Effector memory CD4-positive, alpha-beta T cell (primary cell): ENCODE results near the gene KMT2E.
A peak's percentile ranks its signal among the peaks of the same experiment; 100 is the strongest.
"Not testable (repeated sequence)": the region's sequence is repeated elsewhere in the genome, so short reads cannot be mapped to it uniquely, and the experiment has no call there.

Experiments used
- DNase-seq, 3 donors: peaks; one replicate each; pipeline ENCODE4 v3.0.0-alpha.2; 2020
- H3K27ac ChIP-seq: 2 replicates; pipeline ENCODE4 v1.7.0; 2013; ENCODE audit warnings: mild to moderate bottlenecking, low read length, moderate library complexity; ENCODE audit not compliant: insufficient read depth, poor library complexity, severe bottlenecking
- H3K27me3 ChIP-seq: replicated peaks from 2 replicates; pipeline ENCODE4 v1.7.0; 2013; ENCODE audit warnings: mild to moderate bottlenecking, low read length; ENCODE audit not compliant: insufficient read depth, control insufficient read depth, poor library complexity, severe bottlenecking
- H3K36me3 ChIP-seq: 2 replicates; pipeline ENCODE4 v1.7.0; 2013; ENCODE audit warnings: mild to moderate bottlenecking, low read length, moderate library complexity; ENCODE audit not compliant: control insufficient read depth, insufficient read depth
- H3K4me1 ChIP-seq: 2 replicates; pipeline ENCODE4 v1.7.0; 2013; ENCODE audit warnings: low read length, mild to moderate bottlenecking; ENCODE audit not compliant: control insufficient read depth, insufficient read depth, poor library complexity, severe bottlenecking
- H3K4me3 ChIP-seq: 2 replicates; pipeline ENCODE4 v1.7.0; 2013; ENCODE audit warnings: low read length, low read depth, mild to moderate bottlenecking; ENCODE audit not compliant: insufficient read depth, poor library complexity, severe bottlenecking
- H3K9me3 ChIP-seq: 2 replicates; pipeline ENCODE4 v1.7.0; 2013; ENCODE audit warnings: mild to moderate bottlenecking, low read length, moderate library complexity; ENCODE audit not compliant: control insufficient read depth

The KMT2E gene

DNA sequence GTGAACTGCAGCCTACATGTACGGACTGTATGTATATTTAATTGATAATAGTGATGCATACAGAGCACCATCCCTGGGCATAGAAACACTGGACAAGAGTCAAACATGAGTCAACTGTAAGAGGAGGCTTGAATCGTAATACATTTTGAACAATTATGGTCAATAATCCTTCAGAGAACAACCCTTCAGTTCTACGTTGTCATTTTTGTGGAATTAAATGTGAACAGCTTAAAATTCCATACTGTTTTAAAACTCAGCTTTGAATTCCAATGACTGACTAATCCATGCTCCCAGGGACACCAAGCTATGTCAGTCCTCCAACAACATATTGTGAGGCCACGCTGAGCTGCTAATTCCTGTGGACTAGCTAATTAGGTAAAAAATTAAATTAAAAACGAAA is 41.5 kb upstream of the KMT2E start:
- H3K4me3 ChIP-seq: no peak overlapping the region
- H3K36me3 ChIP-seq: no peaks in the 10 kb centered on the region
- no peaks in the 10 kb centered on the region for H3K4me1 ChIP-seq
- H3K9me3 ChIP-seq: no peaks in the 10 kb centered on the region
- no peak for DNase-seq
- no peak overlapping the region for H3K27ac ChIP-seq
- H3K27me3 ChIP-seq: no peaks in the 10 kb centered on the region

DNA sequence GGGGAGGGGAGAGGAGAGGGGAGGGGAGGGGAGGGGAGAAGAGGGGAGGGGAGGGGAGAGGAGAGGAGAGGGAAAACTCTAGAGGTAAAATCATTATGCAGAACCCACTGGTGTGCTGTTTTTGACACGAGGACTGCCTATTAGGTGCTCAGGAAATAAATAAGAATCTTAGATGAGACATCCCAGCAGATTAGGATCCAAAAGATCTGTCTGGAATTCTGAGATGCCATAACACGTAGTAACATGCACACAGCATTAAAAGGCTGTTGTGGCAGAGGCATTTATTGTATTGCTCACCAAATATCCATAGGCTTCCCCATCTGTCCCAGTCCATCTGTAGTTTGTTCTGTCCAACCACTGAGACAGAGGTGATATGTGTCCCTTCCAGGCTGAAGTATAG is 40.8 kb upstream of the KMT2E start:
- no peaks in the 10 kb centered on the region for H3K27me3 ChIP-seq
- no peak overlapping the region for H3K27ac ChIP-seq
- no peaks in the 10 kb centered on the region for H3K9me3 ChIP-seq
- no peak overlapping the region for H3K4me3 ChIP-seq
- DNase-seq: no peak
- no peaks in the 10 kb centered on the region for H3K4me1 ChIP-seq
- no peaks in the 10 kb centered on the region for H3K36me3 ChIP-seq

DNA sequence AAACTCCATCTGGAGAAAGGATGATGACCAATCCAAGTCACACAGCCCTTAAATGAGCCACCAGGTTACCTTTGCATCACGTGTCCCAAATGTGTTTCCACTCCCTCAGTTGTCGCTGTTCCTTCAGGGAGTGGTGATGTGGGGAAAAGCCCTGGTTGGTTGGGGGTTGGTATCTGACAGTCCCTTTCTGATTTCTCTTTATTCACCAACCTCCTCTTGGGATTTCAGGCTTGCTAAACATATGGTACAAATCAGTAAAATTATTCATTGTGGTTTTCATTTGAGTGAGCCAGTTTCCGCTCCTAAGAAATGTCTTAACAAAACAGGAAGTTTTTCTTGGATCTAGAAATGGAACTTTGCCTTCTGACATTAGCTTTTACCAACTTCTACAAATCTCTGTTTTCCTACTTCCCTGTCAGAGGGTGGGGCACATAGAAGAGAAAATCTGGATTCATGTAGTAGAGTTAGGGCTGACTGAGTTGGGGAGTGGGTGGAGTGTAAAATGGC is 40.0 kb upstream of the KMT2E start:
- no peak for DNase-seq
- Histone ChIP-seq H3K27ac (no peak overlapping the region), H3K9me3 (no peaks in the 10 kb centered on the region), H3K4me1 (no peaks in the 10 kb centered on the region), H3K4me3 (no peak overlapping the region), H3K27me3 (no peaks in the 10 kb centered on the region), H3K36me3 (no peaks in the 10 kb centered on the region)

DNA sequence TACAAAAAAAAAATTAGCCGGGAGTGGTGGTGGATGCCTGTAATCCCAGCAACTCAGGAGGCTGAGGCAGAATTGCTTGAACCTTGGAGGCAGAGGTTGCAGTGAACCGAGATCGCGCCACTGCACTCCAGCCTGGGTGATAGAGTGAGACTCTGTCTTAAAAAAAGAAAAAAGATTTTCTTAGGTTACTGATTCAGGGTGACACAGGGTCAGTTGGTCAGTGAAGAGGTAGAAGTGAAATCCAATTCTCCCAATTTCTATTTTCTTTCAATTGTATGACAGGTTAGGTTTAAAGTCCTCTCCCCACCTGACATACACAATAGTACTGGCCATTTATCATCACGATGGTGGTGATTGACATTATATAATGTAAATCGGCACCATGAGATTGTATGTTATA is 38.5 kb upstream of the KMT2E start:
- H3K36me3 ChIP-seq, H3K9me3 ChIP-seq, DNase-seq, H3K27ac ChIP-seq, H3K4me1 ChIP-seq, H3K27me3 ChIP-seq, H3K4me3 ChIP-seq: not testable (repeated sequence)

DNA sequence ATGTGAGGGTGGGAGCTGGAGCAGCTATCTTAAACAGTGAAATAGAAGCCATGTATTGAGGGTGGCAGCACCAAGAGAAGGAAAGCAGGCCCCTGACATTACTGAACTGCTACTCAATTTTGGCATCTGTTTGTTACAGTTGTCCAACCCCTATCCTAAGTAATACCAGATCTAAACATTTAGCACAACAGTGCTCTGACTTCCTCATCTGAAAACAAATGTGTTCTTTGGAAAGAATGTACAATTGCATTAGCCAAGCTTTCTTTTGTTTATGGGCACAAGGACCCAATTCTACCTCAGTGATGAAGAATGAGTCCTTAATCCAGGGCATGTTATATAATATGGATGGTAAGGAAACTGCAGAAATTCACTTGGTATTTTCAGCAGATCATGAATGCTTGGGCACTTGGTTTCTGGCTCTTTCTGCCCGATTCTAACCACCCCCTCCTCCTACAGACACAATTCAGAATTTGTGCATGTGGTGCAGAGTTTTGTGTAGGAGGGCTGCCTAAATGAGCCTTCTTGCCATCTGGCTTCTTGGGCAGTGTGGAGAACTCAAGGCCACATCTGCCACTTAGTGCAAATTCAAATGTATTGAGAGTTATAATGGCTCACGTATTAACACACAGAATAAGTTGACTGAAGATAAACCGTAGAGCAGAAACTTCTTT is 36.9 kb upstream of the KMT2E start:
- H3K9me3 ChIP-seq: no peaks in the 10 kb centered on the region
- H3K27ac ChIP-seq: no peak overlapping the region
- no peaks in the 10 kb centered on the region for H3K4me1 ChIP-seq
- no peak for DNase-seq
- H3K27me3 ChIP-seq: no peaks in the 10 kb centered on the region
- H3K4me3 ChIP-seq: no peak overlapping the region
- H3K36me3 ChIP-seq: no peaks in the 10 kb centered on the region

DNA sequence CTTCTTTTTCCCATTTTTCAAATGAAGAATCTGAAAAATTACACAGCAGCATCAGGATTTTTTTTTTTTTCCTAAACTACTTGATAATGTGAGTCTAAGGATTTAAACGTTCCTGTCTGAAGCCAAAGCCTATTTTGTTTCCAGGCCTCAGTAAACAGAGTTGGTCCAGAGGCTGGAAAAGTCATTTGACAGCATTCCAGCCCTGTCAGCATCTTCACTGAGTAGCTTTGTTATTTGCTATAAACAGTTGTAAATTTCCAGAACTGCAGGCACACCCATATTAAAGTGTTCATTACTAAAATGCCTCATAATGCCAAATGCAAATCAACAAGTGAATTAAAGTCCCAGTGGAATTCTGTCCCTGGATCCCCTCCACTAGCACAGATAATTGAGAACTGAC is 35.5 kb upstream of the KMT2E start:
- Histone ChIP-seq H3K9me3 (no peaks in the 10 kb centered on the region), H3K4me1 (peaks cover 8% of the 10 kb centered on the region), H3K27ac (no peak overlapping the region), H3K4me3 (no peak overlapping the region), H3K27me3 (no peaks in the 10 kb centered on the region), H3K36me3 (no peaks in the 10 kb centered on the region)
- DNase-seq: no peak

DNA sequence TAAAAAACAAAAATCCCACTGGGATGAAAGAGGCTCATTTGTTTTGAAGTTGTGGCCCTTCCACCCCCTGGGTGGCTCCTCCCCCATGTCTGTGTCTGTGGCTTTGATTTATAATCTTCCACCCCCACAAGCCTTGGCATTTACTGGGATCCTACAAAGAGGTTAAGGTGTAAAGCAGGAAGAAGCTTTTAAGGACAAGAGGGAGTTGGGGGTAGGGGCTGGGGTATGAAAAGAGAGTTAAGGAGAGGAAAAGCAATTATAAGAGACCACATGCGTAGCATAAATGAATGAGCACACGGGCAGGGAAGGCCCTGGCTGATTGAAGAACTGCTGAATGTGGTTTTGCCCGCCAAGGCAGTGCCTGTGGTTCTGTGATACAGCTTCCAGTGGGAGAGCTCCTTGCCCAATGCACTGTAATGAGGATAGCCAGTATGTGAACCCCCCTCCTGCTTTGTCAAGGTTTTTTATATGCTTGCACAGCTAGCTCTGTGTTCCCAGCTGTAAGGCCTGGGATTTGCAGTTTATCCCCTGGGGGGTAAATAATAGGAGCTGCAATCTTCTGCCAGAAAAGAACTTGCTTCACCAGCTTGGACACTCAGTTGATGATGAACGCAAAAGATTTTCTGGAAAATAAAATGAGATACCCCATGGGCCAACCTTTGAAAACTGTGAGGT is 34.7 kb upstream of the KMT2E start:
- H3K4me3 ChIP-seq: no peak overlapping the region
- no peaks in the 10 kb centered on the region for H3K9me3 ChIP-seq
- no peaks in the 10 kb centered on the region for H3K36me3 ChIP-seq
- H3K4me1 ChIP-seq: peaks cover 10% of the 10 kb centered on the region
- no peak overlapping the region for H3K27ac ChIP-seq
- DNase-seq: no peak
- H3K27me3 ChIP-seq: no peaks in the 10 kb centered on the region

DNA sequence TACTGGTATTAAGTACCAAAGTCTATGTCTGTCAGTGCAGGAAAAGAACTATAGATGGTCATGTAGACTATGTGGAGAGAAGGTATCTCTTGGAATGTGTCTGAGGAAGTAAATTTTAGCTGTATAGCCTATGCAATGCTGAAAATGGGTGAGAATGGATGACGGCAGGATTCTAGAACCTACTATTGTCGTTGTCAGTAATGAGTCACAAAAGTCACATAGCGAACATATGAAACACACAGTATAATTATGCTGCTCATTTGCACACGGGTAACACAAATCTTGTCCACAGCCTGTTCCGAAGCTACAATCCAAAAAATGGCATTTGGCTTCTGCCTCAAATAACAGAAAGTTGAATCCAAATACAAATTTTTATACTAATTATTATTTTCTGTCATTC is 33.6 kb upstream of the KMT2E start:
- no peaks in the 10 kb centered on the region for H3K27me3 ChIP-seq
- H3K9me3 ChIP-seq: no peaks in the 10 kb centered on the region
- no peaks in the 10 kb centered on the region for H3K36me3 ChIP-seq
- DNase-seq: no peak
- H3K4me1 ChIP-seq: peaks cover 16% of the 10 kb centered on the region
- H3K27ac ChIP-seq: no peak overlapping the region
- H3K4me3 ChIP-seq: no peak overlapping the region

DNA sequence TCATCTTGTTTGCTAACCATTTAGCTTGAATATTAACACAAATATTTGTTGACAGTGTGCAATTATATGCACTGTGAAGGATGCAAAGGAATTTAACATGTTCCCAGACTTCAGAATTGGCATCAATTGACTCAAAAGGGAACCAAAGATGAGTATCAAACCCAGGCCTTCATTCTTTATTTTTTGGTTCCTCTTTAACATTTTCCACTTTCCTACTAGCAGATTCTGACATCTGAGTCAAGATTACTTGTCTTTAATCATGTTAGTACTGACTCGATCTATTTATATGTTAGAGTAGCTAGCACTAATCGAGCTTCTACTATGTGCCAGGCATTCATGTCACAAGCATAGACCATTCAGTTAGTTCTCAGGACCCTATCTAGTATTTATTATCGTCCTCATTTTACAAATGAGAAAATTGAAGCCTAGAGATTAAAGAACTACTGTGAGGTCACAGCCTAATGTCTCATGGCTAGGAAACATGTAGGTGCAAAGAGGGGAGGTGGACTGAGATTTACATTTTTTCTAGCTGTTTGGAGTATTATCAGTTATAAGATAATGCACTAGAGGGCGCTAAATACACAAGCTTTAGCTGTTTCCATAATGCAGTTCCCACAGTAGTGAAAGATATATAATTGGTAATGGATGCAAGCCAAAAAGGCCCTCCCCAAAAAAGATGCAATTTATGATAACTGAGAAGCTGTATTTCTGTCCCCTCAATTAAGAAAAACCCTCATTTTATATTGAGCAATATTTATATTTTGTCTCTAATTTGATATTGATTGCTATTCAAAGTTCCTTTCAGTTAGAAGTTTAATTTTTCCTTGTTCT is 32.9 kb upstream of the KMT2E start:
- H3K27ac ChIP-seq: no peak overlapping the region
- no peaks in the 10 kb centered on the region for H3K9me3 ChIP-seq
- DNase-seq: no peak
- H3K4me3 ChIP-seq: no peak overlapping the region
- peaks cover 16% of the 10 kb centered on the region for H3K4me1 ChIP-seq
- no peaks in the 10 kb centered on the region for H3K36me3 ChIP-seq
- no peaks in the 10 kb centered on the region for H3K27me3 ChIP-seq

DNA sequence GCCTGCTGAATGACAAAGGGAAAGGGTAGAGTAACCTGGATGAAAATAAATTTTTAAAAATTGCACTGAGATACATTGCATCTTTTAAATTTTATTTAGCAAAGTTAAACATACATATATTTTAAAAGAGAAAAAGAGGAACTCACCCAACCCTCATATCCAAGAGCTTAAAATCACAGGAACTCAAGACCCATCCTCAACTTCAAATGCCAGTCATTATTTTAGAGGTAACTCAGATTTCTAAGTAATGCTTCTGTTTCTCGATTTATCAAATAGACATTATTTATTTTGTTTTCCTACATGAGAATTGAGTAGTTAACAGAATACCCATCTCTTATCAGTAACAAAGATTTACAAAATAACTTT is 32.4 kb upstream of the KMT2E start:
- no peaks in the 10 kb centered on the region for H3K27me3 ChIP-seq
- no peaks in the 10 kb centered on the region for H3K9me3 ChIP-seq
- H3K4me3 ChIP-seq: no peak overlapping the region
- peaks cover 16% of the 10 kb centered on the region for H3K4me1 ChIP-seq
- H3K27ac ChIP-seq: peak overlapping the region; percentile 39
- no peak for DNase-seq
- H3K36me3 ChIP-seq: no peaks in the 10 kb centered on the region
